PC-3 (cell line): ENCODE data around the gene PVALEF.
"Not testable (repeated sequence)": the region's sequence is repeated elsewhere in the genome, so short reads cannot be mapped to it uniquely, and the experiment has no call there.

Experiments
- EZH2 ChIP-seq: fragments of 300-600 bp; sonication (generic); IDR thresholded peaks from one replicate; pipeline ENCODE4 v1.6.1; 2017; ENCODE audit warnings: antibody characterized with exemption, mild to moderate bottlenecking, low read length; ENCODE audit not compliant: unreplicated experiment
- EZH2phosphoT487 ChIP-seq: fragments of 300-600 bp; sonication (generic); IDR thresholded peaks from 2 replicates; pipeline ENCODE4 v1.6.1; 2018; ENCODE audit warnings: mild to moderate bottlenecking, antibody characterized with exemption, low read length, borderline replicate concordance
- TF ChIP-seq, protein P1 (sequence below): fragments of 300-600 bp; sonication (generic); conservative IDR thresholded peaks from 2 replicates; pipeline ENCODE4 v1.5.1; 2017; ENCODE audit warnings: antibody characterized with exemption, low read depth, mild to moderate bottlenecking, low read length

DNA sequence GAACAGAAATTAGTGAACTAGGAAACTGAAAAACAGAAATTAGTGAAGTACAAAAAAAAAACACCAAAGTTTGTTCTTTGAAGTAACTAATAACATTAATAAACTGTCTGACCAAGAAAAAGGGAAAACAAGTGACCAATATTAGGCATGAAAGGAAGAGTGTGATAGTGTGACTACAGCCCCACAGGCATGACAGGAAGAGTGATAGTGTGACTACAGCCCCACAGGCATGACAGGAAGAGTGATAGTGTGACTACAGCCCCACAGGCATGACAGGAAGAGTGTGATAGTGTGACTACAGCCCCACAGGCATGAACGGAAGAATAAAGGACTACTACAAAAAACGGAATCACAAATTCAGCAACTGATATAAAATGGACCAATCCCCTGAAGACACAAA is 62.3 kb downstream of the PVALEF start:
- TF ChIP-seq EZH2, EZH2phosphoT487: not testable (repeated sequence)
- TF ChIP-seq, protein P1, sequence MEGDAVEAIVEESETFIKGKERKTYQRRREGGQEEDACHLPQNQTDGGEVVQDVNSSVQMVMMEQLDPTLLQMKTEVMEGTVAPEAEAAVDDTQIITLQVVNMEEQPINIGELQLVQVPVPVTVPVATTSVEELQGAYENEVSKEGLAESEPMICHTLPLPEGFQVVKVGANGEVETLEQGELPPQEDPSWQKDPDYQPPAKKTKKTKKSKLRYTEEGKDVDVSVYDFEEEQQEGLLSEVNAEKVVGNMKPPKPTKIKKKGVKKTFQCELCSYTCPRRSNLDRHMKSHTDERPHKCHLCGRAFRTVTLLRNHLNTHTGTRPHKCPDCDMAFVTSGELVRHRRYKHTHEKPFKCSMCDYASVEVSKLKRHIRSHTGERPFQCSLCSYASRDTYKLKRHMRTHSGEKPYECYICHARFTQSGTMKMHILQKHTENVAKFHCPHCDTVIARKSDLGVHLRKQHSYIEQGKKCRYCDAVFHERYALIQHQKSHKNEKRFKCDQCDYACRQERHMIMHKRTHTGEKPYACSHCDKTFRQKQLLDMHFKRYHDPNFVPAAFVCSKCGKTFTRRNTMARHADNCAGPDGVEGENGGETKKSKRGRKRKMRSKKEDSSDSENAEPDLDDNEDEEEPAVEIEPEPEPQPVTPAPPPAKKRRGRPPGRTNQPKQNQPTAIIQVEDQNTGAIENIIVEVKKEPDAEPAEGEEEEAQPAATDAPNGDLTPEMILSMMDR, result not testable (repeated sequence)
